Stomach (tissue), 9 donors: ENCODE measurements around the gene PDE6A. TPM values are rescaled to one million over a fixed set of nuclear protein-coding genes. Genes with fewer than 3 reads are reported as not detected.

Experiments used
- DNase-seq, 2 donors: peaks; one replicate each; pipeline versions ENCODE4 v3.0.0 to v3.0.0-alpha.2; 2013 to 2019
- H3K27ac ChIP-seq, 5 donors: fragments of 200-600 bp in 4 of 5; sonication (generic) in 4 of 5; one replicate each; pipeline ENCODE4 v1.5.1; 2013 to 2019; ENCODE audit warnings: mild to moderate bottlenecking in 1 of 5, moderate library complexity in 1 of 5
- H3K27me3 ChIP-seq, 3 donors: fragments of 200-600 bp; sonication (generic); one replicate each; pipeline ENCODE4 v1.5.1; 2017 to 2019; ENCODE audit warnings: mixed run types in 1 of 3
- H3K36me3 ChIP-seq, 4 donors: fragments of 200-600 bp; sonication (generic); 1 replicate in 3 of 4; 2 replicates in 1 of 4; pipeline ENCODE4 v1.5.1; 2016 to 2019
- H3K4me1 ChIP-seq, 4 donors: fragments of 200-600 bp; sonication (generic); one replicate each; pipeline ENCODE4 v1.5.1; 2016 to 2019
- H3K4me3 ChIP-seq, 4 donors: fragments of 200-600 bp; sonication (generic) in 3 of 4; one replicate each; pipeline ENCODE4 v1.5.1; 2016 to 2019; ENCODE audit warnings: mild to moderate bottlenecking in 1 of 4
- H3K9me3 ChIP-seq, 4 donors: fragments of 200-600 bp; sonication (generic); one replicate each; pipeline ENCODE4 v1.5.1; 2016 to 2019
- EP300 ChIP-seq: sonication (generic); formaldehyde crosslinking; IDR thresholded peaks from one replicate; pipeline ENCODE4 v1.6.1; 2017; ENCODE audit warnings: antibody characterized with exemption
- POLR2A ChIP-seq, 4 donors: fragments of 450-650 bp; IDR thresholded peaks; one replicate each; pipeline ENCODE4 v1.6.1; 2016; ENCODE audit warnings: antibody characterized with exemption in 4 of 4, control low read depth in 2 of 4, mild to moderate bottlenecking in 1 of 4, moderate library complexity in 1 of 4
- POLR2AphosphoS5 ChIP-seq, 3 donors: sonication (generic); formaldehyde crosslinking; IDR thresholded peaks; one replicate each; pipeline ENCODE4 v1.6.1; 2016; ENCODE audit warnings: antibody characterized with exemption in 3 of 3
- WGBS, 5 donors: extraction: QIAGEN DNeasy Blood & Tissue Kit in 3 of 5; methylation state at CpG; one replicate each; pipeline versions ENCODE4 v1.1.5 to v1.1.7; 2013 to 2018; 5-methylcytosine and 5-hydroxymethylcytosine counted together
- intact Hi-C: fragments of 100-400 bp; cut with DNase I; formaldehyde crosslinking; loops from one replicate; pipeline ENCODE4 v1.15.1; 2023; ENCODE audit warnings: low total_unique reads
- polyA plus RNA-seq, 3 donors: library from polyadenylated mRNA; stranded (reverse); fragments of 200-250 nt; gene quantifications; one replicate each; pipeline ENCODE4 v1.2.3, GENCODE V29; 2013
- total RNA-seq, 5 donors: library from RNA; depleted of rRNA; stranded (reverse); fragments of >200 nt; gene quantifications; one replicate each; pipeline versions ENCODE4 v1.1.0 to v1.2.3, GENCODE V29; 2014 to 2016
- TF ChIP-seq, protein P1 (sequence below), 7 experiments: fragments of 450-650 bp in 4 of 7; fragments of 200-600 bp in 3 of 7; sonication (generic) in 3 of 7; IDR thresholded peaks; one replicate each; pipeline ENCODE4 v1.5.1; 2016 to 2019; ENCODE audit warnings: antibody characterized with exemption in 7 of 7, control low read depth in 2 of 7, mild to moderate bottlenecking in 1 of 7
- donor health status: healthy with polysubstance abuse.
- donor health status: Bipolar disorder and iron deficiency.
- donor health status: healthy.

PDE6A gene
- total and polyA plus RNA-seq, 8 donors, result under 0.01 to 0.80 TPM; not detected in 6

DNA sequence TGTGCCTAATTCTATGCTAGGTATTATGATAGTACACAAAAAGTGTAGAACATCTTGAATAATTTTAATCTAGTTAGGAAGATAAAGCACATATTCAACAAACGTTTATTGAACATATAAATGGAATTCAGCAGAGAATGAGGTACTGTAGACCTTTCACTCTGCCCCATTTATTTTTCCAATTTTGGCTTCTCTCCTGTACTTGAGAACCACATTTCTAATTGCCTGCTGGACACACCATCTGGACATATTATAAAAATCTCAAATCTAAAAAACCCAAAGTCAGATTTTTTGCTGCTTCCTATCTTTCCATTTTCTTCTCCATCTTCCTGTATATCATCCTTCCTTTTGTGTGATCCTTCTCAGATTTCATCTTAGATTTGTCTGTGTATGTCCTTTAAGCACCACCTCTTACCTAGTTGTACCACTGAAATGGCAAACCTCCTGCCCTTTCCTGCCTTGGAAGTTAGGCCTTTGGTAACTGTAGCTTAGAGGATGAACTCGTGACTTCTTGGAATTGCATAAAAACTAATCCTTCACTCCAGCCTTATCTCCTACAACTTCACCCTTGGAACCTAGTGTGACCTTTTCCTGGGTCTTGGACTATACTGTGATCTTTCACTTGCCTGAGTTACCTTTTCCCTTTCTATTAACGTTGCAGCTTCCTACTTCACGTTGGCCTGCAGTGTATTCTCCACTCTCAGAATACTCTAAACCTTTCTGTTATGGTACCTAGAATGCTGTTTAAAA lies 24.8 kb upstream of the PDE6A start:
- DNase-seq, result no peak
- Histone ChIP-seq H3K4me1 (no peaks in the 10 kb centered on the region), H3K27me3 (no peaks in the 10 kb centered on the region), H3K36me3 (peaks cover 0 to 5% (median 0%) of the 10 kb centered on the region in 4 donors), H3K27ac (no peak overlapping the region), H3K4me3 (no peak overlapping the region), H3K9me3 (no peaks in the 10 kb centered on the region)
- intact Hi-C loops, result no loop called here
- WGBS, 5 donors, result 76 to 83% (median 77%) methylated on average over 4 of the region's 4 CpGs
- TF ChIP-seq POLR2AphosphoS5 (IDR thresholded peaks at IDR 0.05) (no peak), POLR2A (IDR thresholded peaks at IDR 0.05) (no peak), EP300 (no peak)
- TF ChIP-seq, protein P1, sequence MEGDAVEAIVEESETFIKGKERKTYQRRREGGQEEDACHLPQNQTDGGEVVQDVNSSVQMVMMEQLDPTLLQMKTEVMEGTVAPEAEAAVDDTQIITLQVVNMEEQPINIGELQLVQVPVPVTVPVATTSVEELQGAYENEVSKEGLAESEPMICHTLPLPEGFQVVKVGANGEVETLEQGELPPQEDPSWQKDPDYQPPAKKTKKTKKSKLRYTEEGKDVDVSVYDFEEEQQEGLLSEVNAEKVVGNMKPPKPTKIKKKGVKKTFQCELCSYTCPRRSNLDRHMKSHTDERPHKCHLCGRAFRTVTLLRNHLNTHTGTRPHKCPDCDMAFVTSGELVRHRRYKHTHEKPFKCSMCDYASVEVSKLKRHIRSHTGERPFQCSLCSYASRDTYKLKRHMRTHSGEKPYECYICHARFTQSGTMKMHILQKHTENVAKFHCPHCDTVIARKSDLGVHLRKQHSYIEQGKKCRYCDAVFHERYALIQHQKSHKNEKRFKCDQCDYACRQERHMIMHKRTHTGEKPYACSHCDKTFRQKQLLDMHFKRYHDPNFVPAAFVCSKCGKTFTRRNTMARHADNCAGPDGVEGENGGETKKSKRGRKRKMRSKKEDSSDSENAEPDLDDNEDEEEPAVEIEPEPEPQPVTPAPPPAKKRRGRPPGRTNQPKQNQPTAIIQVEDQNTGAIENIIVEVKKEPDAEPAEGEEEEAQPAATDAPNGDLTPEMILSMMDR (IDR thresholded peaks at IDR 0.05), result no peak

DNA sequence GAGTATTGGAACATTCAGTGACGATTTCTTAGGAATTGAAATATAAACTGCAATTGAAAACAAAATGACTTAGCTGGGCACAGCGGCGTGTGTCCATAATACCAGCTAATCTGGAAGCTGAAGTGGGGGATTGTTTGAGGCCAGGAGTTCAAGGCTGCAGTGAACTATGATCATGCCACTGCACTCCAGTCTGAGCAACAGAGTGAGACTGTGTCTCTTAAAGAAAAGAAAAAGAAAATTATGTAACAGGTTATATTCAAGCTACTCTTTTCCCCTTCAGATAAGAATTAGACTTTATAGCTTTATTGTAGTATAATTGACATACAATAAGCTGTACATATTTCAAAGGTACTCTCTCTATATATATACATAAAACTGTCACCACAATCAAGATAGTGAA lies 22.4 kb upstream of the PDE6A start:
- peaks cover 0 to 5% (median 0%) of the 10 kb centered on the region in 4 donors for H3K36me3 ChIP-seq
- TF ChIP-seq EP300 (no peak), POLR2A (IDR thresholded peaks at IDR 0.05) (no peak), POLR2AphosphoS5 (IDR thresholded peaks at IDR 0.05) (no peak)
- TF ChIP-seq, protein P1 (IDR thresholded peaks at IDR 0.05), result no peak
- H3K4me1 ChIP-seq, result peaks cover 0 to under 1% (median 0%) of the 10 kb centered on the region in 4 donors
- no peak for DNase-seq
- WGBS, 5 donors, result 78 to 93% (median 90%) methylated on average over 3 of the region's 3 CpGs
- H3K27me3 ChIP-seq, result no peaks in the 10 kb centered on the region
- no peaks in the 10 kb centered on the region for H3K9me3 ChIP-seq
- intact Hi-C loops, result no loop called here
- no peak overlapping the region for H3K27ac ChIP-seq
- H3K4me3 ChIP-seq, result no peak overlapping the region

DNA sequence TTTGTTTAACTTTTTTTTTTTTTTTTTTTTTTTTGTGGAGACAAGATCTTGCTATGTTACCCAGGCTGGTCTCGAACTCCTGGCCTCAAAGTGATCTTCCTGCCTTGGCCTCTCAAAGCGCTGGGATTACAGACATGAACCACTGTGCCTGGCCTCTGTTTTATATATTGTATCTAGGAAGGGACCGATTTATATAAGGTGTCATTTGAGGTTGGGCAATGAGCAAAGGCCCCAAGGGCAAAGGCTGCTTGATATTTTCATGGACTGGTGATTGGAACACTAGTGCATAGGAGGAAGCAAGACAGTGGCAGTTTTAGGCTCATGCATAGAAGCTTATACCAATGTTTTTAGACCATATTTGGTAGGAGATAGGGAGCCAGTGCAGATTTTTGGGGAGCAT lies 19.1 kb upstream of the PDE6A start:
- intact Hi-C loops, result no loop called here
- H3K4me3 ChIP-seq, result no peak overlapping the region
- peaks cover 11 to 21% (median 20%) of the 10 kb centered on the region in 4 donors for H3K4me1 ChIP-seq
- H3K27ac ChIP-seq, result no peak overlapping the region
- H3K9me3 ChIP-seq, result no peaks in the 10 kb centered on the region
- WGBS, 5 donors, result 86 to 100% (median 97%) methylated on average over 3 of the region's 3 CpGs
- no peaks in the 10 kb centered on the region for H3K27me3 ChIP-seq
- no peak for DNase-seq
- TF ChIP-seq POLR2A (IDR thresholded peaks at IDR 0.05) (no peak), EP300 (no peak), POLR2AphosphoS5 (IDR thresholded peaks at IDR 0.05) (no peak)
- TF ChIP-seq, protein P1 (IDR thresholded peaks at IDR 0.05), result no peak
- H3K36me3 ChIP-seq, result no peaks in the 10 kb centered on the region

DNA sequence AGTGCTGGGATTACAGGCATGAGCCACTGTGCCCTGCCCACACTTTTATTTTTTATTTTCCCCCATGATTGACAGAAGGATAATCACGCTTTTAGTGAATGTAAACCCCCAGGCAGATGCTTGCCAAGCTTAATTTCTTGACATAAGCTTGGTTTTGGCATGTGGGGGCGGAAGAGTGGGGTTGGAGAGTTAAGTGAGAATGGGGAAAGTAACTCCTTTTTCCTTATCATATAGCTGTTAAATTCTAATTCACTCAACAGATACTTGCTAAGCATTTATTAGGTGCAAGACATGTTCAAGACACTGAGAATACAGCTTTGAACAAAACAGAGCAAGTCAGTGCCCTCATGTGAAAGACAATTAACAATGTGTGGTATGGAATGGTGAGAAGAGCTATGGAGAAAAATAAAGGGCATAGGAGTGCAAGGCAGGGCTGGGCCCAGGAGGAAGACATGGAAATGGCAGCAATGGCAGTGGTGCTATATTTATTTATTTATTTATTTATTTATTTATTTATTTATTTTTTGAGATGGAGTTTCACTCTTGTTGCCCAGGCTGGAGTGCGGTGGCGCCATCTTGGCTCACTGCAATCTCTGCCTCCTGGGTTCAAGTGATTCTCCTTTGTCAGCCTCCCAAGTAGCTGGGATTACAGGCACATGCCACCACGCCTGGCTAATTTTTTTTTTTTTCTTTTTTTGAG lies 18.2 kb upstream of the PDE6A start:
- TF ChIP-seq EP300, result no peak
- TF ChIP-seq, protein P1 (IDR thresholded peaks at IDR 0.05), result no peak
- TF ChIP-seq POLR2A (IDR thresholded peaks at IDR 0.05), result no peak
- no peak for TF ChIP-seq POLR2AphosphoS5 (IDR thresholded peaks at IDR 0.05)
- H3K9me3 ChIP-seq, result no peaks in the 10 kb centered on the region
- H3K4me1 ChIP-seq, result peaks cover 11 to 21% (median 20%) of the 10 kb centered on the region in 4 donors
- no peaks in the 10 kb centered on the region for H3K27me3 ChIP-seq
- intact Hi-C loops, result no loop called here
- WGBS, 5 donors, result 90 to 94% (median 92%) methylated on average over 5 of the region's 5 CpGs
- DNase-seq, result no peak
- H3K36me3 ChIP-seq, result no peaks in the 10 kb centered on the region
- H3K27ac ChIP-seq, result no peak overlapping the region
- no peak overlapping the region for H3K4me3 ChIP-seq
